ENCODE measurements around the gene WNT6.

The WNT6 gene

DNA sequence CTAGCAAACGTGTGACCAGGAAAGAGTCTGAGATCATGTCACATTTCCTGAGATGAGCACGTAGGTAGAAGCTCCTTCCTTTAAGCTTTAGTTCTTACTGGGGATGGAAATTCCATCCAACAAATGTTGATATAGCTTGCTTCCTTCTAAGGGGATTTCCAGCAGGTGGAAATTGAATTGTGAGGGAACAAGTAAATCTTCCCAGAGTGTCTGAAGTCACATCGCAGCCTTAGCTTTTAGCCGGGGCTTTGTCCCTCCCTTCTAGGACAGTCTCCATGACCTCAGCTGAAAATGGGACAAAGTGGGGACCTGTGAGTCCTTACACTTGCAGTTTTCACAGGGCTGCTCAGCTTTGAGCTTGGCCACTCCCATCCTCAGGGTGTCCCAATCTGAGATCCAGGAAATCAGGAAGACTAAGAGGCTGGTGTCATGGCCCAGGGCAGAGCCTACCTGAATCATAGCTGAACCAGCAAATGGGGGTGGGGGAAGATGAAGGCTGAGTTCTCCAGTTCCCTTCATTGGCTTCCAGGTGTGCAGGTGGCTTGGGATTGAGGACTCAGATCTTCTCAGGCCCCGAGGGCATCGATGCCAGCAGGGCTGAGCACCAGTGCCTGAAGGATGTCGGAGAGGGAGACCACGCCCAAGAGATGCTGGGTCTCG is 36.3 kb upstream of the WNT6 start:
- TF ChIP-seq GATA3 (IDR thresholded peaks at IDR 0.05; ENCODE audit: low read depth, low read length): no peak
- no peak for TF ChIP-seq GATA2 (IDR thresholded peaks at IDR 0.05; ENCODE audit: low read depth, low read length)

GRCh38 chr2:218824004-218824403 is 35.6 kb upstream of the WNT6 start:
- TF ChIP-seq GATA3 (IDR thresholded peaks at IDR 0.05; ENCODE audit: low read depth, low read length) (no peak), GATA2 (IDR thresholded peaks at IDR 0.05; ENCODE audit: low read depth, low read length) (no peak)

DNA sequence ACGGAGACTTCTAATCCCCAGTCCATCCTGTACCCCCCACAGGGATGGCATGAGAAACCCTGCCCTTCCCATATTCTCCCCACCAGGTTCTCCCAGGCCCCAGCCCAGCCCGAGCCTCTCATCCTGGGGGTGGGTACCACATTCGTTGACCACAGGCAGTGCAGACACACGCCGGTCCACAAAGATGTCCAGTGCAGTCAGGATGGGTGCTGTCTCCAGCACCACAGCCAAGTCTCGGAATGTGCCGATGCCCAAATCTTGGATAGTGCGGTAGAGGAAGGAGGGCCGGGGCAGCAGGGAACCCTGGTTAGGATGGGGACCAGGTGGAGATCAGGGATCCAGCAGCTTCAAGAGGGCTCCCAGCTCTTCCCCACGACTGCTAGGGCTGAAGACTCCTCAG is 32.8 kb upstream of the WNT6 start:
- TF ChIP-seq GATA3 (IDR thresholded peaks at IDR 0.05; ENCODE audit: low read depth, low read length) (no peak), GATA2 (IDR thresholded peaks at IDR 0.05; ENCODE audit: low read depth, low read length) (no peak)

DNA sequence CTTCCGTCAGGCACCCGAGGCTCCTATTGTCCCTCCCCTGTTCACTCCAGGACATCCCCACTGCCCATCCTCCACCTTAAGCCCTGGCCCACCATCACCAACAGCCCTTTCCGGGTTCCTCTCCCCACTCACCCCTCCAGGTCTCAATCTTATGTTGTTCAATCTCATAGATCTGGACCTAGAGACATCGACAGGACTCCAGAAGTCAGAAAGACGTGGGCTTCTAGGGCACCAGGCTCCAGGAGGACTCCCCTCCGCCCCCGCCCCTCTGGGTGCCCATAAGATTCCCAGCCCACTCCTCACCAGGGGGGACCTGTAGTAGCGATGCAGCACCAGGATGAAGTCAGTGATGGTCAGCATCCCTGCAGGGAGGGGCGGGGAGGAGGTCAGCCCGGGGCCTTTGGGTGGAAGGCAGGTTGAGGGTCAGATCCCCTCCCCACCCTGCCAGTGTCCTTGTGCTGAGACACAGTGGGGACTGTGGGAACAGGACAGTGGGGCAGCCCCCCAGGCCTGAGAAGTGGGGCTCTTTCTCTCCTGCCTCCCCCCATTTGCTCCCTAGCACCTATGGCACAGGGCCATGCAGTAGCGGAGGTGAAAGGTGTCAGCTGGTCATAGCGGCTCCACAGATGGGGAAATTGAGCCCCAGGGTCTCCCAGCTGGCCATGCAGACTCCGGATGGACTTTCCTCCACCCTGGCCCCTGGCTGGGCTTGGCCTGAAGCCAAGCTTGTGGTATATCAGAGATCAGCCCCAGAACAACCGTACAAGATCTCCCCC is 31.7 kb upstream of the WNT6 start:
- TF ChIP-seq GATA2 (IDR thresholded peaks at IDR 0.05; ENCODE audit: low read depth, low read length) (no peak), GATA3 (IDR thresholded peaks at IDR 0.05; ENCODE audit: low read depth, low read length) (no peak)

GRCh38 chr2:218828477-218828778 is 31.2 kb upstream of the WNT6 start:
- no peak for TF ChIP-seq GATA3 (IDR thresholded peaks at IDR 0.05; ENCODE audit: low read depth, low read length)

GRCh38 chr2:218829868-218830451 is 29.6 kb upstream of the WNT6 start:
- TF ChIP-seq GATA2 (IDR thresholded peaks at IDR 0.05; ENCODE audit: low read depth, low read length) (no peak), GATA3 (IDR thresholded peaks at IDR 0.05; ENCODE audit: low read depth, low read length) (no peak)

- TF ChIP-seq GATA3 (IDR thresholded peaks at IDR 0.05; ENCODE audit: low read depth, low read length): no peak
- TF ChIP-seq GATA2 (IDR thresholded peaks at IDR 0.05; ENCODE audit: low read depth, low read length): no peak
These were observed 28.9 kb upstream of the WNT6 start for GRCh38 chr2:218830526-218831306.

DNA sequence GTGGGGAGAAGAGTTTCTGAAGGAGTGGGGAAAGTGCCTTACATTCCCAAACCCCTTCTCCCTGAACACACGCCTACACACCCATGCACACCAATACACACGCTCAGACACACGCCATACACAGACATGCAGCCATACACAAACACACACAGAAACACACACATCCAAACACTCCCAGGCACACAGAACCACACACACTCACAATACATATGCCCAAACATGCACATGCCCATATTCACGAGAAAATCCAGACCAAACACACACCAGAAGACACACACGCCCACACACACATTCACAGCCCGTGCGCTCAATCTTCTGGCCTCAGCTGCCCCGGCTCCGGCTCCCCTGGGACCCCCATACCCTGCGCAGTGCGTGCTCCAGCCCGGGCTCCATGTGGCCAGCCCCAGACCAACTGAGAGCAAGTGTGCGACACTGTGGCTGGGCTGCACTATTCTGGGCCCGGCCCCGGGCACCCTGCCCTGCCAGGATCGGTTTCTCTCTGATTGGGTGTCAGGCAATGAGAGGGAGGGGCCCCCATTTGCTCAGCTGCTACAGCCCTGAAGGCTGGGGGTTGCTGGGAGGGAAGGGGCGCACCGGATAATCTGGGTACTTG is 28.1 kb upstream of the WNT6 start, which contains the start of gene PRKAG3:
PRKAG3 (minus strand) TSS at position 426 of the 613 bp plus-strand sequence.
- TF ChIP-seq GATA2 (IDR thresholded peaks at IDR 0.05; ENCODE audit: low read depth, low read length): no peak
- no peak for TF ChIP-seq GATA3 (IDR thresholded peaks at IDR 0.05; ENCODE audit: low read depth, low read length)

- TF ChIP-seq GATA2 (IDR thresholded peaks at IDR 0.05; ENCODE audit: low read depth, low read length): no peak
- TF ChIP-seq GATA3 (IDR thresholded peaks at IDR 0.05; ENCODE audit: low read depth, low read length): no peak
These were observed 27.5 kb upstream of the WNT6 start for GRCh38 chr2:218832081-218832480.

- TF ChIP-seq GATA2 (IDR thresholded peaks at IDR 0.05; ENCODE audit: low read depth, low read length): no peak
These were observed 27.1 kb upstream of the WNT6 start for GRCh38 chr2:218832520-218832919.

GRCh38 chr2:218833023-218833609 is 26.5 kb upstream of the WNT6 start:
- no peak for TF ChIP-seq GATA3 (IDR thresholded peaks at IDR 0.05; ENCODE audit: low read depth, low read length)
- no peak for TF ChIP-seq GATA2 (IDR thresholded peaks at IDR 0.05; ENCODE audit: low read depth, low read length)

- no peak for TF ChIP-seq GATA2 (IDR thresholded peaks at IDR 0.05; ENCODE audit: low read depth, low read length)
- TF ChIP-seq GATA3 (IDR thresholded peaks at IDR 0.05; ENCODE audit: low read depth, low read length): no peak
These were observed 24.9 kb upstream of the WNT6 start for GRCh38 chr2:218834685-218835084.

- TF ChIP-seq GATA2 (IDR thresholded peaks at IDR 0.05; ENCODE audit: low read depth, low read length): no peak
- no peak for TF ChIP-seq GATA3 (IDR thresholded peaks at IDR 0.05; ENCODE audit: low read depth, low read length)
These were observed 22.1 kb upstream of the WNT6 start for GRCh38 chr2:218837495-218837894.

DNA sequence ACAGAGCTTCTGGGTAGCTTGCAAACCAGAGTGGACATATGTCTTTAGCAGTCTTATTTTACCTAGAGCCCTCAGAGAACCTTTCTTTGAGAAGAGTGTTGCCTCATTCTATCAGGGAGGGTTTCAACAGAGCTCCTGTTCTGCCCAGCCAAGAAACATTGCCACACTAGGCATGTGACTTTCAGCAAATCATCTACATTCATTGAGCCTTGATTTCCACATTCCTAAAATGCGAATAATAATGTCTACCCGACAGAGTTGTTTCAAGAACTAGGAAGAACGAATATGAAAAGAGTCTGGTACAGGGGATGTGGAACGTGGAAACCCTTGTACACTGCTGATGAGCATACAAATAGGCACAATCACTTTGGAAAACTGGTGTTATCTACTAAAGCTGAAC is 20.2 kb upstream of the WNT6 start:
- TF ChIP-seq GATA2 (IDR thresholded peaks at IDR 0.05; ENCODE audit: low read depth, low read length): no peak

Data from SH-SY5Y (cell line).